ENCODE measurements around the gene SYNE2. TPM values are rescaled to one million over a fixed set of nuclear protein-coding genes. Genes with fewer than 3 reads are reported as not detected.

SYNE2 gene
- total and polyA plus RNA-seq, 2 donors (not counting 3 experiments of a cell fraction or from before 2014, with no cell fraction given): 16.0 to 53.7 TPM

GRCh38 chr14:64053694-64054669, 201.2 kb downstream of the SYNE2 start:
- Histone ChIP-seq H3K9me3 (replicated peaks; ENCODE audit: control insufficient read depth, insufficient read depth, low read length) (no peaks in the 10 kb centered on the region), H3K4me2 (ENCODE audit: insufficient read depth, low read length) (no peak overlapping the region), H3K9me1 (replicated peaks; ENCODE audit: control insufficient read depth, extremely low read depth, insufficient read depth, low read length) (no peaks in the 10 kb centered on the region), H3K4me1 (ENCODE audit: control insufficient read depth, extremely low read depth, insufficient read depth, low read length) (no peaks in the 10 kb centered on the region), H3K36me3 (ENCODE audit: control insufficient read depth in 2 of 2, extremely low read depth in 1 of 2, insufficient read depth in 2 of 2, low read length in 2 of 2) (peaks cover 2% of the 10 kb centered on the region in 2 experiments), H3K27me3 (ENCODE audit: control insufficient read depth in 2 of 2, insufficient read depth in 2 of 2, low read length in 2 of 2) (no peaks in the 10 kb centered on the region), H4K20me1 (replicated peaks; ENCODE audit: control insufficient read depth, extremely low read depth, insufficient read depth, low read length) (no peaks in the 10 kb centered on the region), H3K27ac (ENCODE audit: insufficient read depth, low read depth, low read length) (no peak overlapping the region), H2AFZ (ENCODE audit: low read depth, low read length) (no peak overlapping the region), H3K79me2 (ENCODE audit: control insufficient read depth, insufficient read depth, low read length) (no peaks in the 10 kb centered on the region), H3K9ac (replicated peaks; ENCODE audit: extremely low read depth, insufficient read depth, low read length) (no peak overlapping the region), H3K4me3 (replicated peaks in 1 of 3; ENCODE audit: insufficient read depth in 1 of 3, low read depth in 1 of 3, low read length in 3 of 3) (no peak overlapping the region)
- no peak for FAIRE-seq
- no peak for TF ChIP-seq MAX (IDR thresholded peaks at IDR 0.05; ENCODE audit: insufficient read depth, insufficient read length)
- TF ChIP-seq JUN (IDR thresholded peaks at IDR 0.05; ENCODE audit: borderline replicate concordance, insufficient read depth, insufficient read length, low read depth): no peak
- TF ChIP-seq MYC (IDR thresholded peaks at IDR 0.05; ENCODE audit: low read depth, low read length): no peak
- TF ChIP-seq FOS (IDR thresholded peaks at IDR 0.05; ENCODE audit: borderline replicate concordance, insufficient read depth, low read length): no peak
- no peak for TF ChIP-seq CTCF (IDR thresholded peaks at IDR 0.05; ENCODE audit: extremely low read depth in 1 of 2, insufficient read depth in 1 of 2, low read depth in 1 of 2, low read length in 2 of 2)
- no peak for TF ChIP-seq EZH2 (IDR thresholded peaks at IDR 0.05; ENCODE audit: borderline replicate concordance, low read depth, low read length, severe bottlenecking)
- no peak for TF ChIP-seq GATA2 (IDR thresholded peaks at IDR 0.05; ENCODE audit: insufficient read depth, insufficient read length, low read depth, low read length)
- no peak for TF ChIP-seq POLR2AphosphoS5 (IDR thresholded peaks at IDR 0.05; ENCODE audit: insufficient read depth, low read depth, low read length)
- no peak for TF ChIP-seq POLR2A (IDR thresholded peaks at IDR 0.05; ENCODE audit: low read depth, low read length)
- ChIA-PET POLR2A (no interaction called here), CTCF (interaction anchor here (0.5 to 1.4 kb wide), 4 partner anchors 9 to 249 kb away, joined by 3 to 7 read pairs (median 4); no protein-coding TSS in a partner anchor)
- intact Hi-C loops (cut with micrococcal nuclease): no loop called here
- DNase-seq (ENCODE audit: low read depth, low spot score): no peak
- BruUV-seq (replicated peaks): no TSS peak
- dilution Hi-C loops (cut with MboI; ENCODE audit: extremely low pct_ligation_motif_present, low sequenced_read_pairs): no loop called here

Data from endothelial cell of umbilical vein (primary cell).